Measurements from ENCODE around the gene POLDIP2. TPM values are rescaled to one million over a fixed set of nuclear protein-coding genes. Genes with fewer than 3 reads are reported as not detected.

Gene POLDIP2
- total and polyA plus RNA-seq, 2 donors (not counting 3 experiments of a cell fraction or from before 2014, with no cell fraction given) = 82.6 to 85.2 TPM

DNA sequence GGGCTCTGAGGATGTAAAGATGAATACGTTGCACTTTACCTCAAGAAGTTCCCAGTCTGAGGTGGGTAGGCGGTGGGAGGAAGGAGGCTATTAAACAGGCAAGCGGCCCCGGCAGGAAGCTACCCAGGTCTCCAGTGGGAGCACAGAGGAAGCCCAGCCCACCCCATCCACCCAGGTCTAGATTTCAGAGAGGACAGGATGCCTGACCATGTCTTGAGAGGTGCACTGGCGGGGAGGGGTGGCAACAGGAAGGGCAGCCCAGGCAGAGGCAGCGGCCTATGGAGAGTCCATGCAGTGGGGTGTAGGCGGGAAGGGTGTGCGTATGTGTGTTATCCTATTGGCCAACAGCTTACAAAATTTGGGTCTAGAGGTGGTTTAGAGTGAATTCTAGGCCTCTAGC, 28.1 kb upstream of the POLDIP2 start:
- Histone ChIP-seq H3K4me1 (ENCODE audit: control insufficient read depth, extremely low read depth, insufficient read depth, low read length) (peaks cover 12% of the 10 kb centered on the region), H3K27ac (ENCODE audit: insufficient read depth, low read depth, low read length) (no peak overlapping the region), H3K4me3 (replicated peaks in 1 of 3; ENCODE audit: insufficient read depth in 1 of 3, low read depth in 1 of 3, low read length in 3 of 3) (no peak overlapping the region), H3K79me2 (ENCODE audit: control insufficient read depth, insufficient read depth, low read length) (no peaks in the 10 kb centered on the region), H3K9ac (replicated peaks; ENCODE audit: extremely low read depth, insufficient read depth, low read length) (no peak overlapping the region), H3K4me2 (ENCODE audit: insufficient read depth, low read length) (no peak overlapping the region), H3K36me3 (ENCODE audit: control insufficient read depth in 2 of 2, extremely low read depth in 1 of 2, insufficient read depth in 2 of 2, low read length in 2 of 2) (peaks cover 0 to 2% of the 10 kb centered on the region in 2 experiments), H3K9me3 (replicated peaks; ENCODE audit: control insufficient read depth, insufficient read depth, low read length) (no peaks in the 10 kb centered on the region), H3K9me1 (replicated peaks; ENCODE audit: control insufficient read depth, extremely low read depth, insufficient read depth, low read length) (no peaks in the 10 kb centered on the region), H3K27me3 (ENCODE audit: control insufficient read depth in 2 of 2, insufficient read depth in 2 of 2, low read length in 2 of 2) (peaks cover 15 to 17% of the 10 kb centered on the region in 2 experiments), H2AFZ (ENCODE audit: low read depth, low read length) (no peak overlapping the region), H4K20me1 (replicated peaks; ENCODE audit: control insufficient read depth, extremely low read depth, insufficient read depth, low read length) (no peaks in the 10 kb centered on the region)
- intact Hi-C loops (cut with micrococcal nuclease) = no loop called here
- no peak for TF ChIP-seq EZH2 (IDR thresholded peaks at IDR 0.05; ENCODE audit: borderline replicate concordance, low read depth, low read length, severe bottlenecking)
- TF ChIP-seq MYC (IDR thresholded peaks at IDR 0.05; ENCODE audit: low read depth, low read length) = no peak
- TF ChIP-seq, protein P1, sequence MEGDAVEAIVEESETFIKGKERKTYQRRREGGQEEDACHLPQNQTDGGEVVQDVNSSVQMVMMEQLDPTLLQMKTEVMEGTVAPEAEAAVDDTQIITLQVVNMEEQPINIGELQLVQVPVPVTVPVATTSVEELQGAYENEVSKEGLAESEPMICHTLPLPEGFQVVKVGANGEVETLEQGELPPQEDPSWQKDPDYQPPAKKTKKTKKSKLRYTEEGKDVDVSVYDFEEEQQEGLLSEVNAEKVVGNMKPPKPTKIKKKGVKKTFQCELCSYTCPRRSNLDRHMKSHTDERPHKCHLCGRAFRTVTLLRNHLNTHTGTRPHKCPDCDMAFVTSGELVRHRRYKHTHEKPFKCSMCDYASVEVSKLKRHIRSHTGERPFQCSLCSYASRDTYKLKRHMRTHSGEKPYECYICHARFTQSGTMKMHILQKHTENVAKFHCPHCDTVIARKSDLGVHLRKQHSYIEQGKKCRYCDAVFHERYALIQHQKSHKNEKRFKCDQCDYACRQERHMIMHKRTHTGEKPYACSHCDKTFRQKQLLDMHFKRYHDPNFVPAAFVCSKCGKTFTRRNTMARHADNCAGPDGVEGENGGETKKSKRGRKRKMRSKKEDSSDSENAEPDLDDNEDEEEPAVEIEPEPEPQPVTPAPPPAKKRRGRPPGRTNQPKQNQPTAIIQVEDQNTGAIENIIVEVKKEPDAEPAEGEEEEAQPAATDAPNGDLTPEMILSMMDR (IDR thresholded peaks at IDR 0.05; ENCODE audit: extremely low read depth in 1 of 2, insufficient read depth in 1 of 2, low read depth in 1 of 2, low read length in 2 of 2) = no peak
- TF ChIP-seq POLR2AphosphoS5 (IDR thresholded peaks at IDR 0.05; ENCODE audit: insufficient read depth, low read depth, low read length) = no peak
- TF ChIP-seq MAX (IDR thresholded peaks at IDR 0.05; ENCODE audit: insufficient read depth, insufficient read length) = no peak
- TF ChIP-seq GATA2 (IDR thresholded peaks at IDR 0.05; ENCODE audit: insufficient read depth, insufficient read length, low read depth, low read length) = no peak
- TF ChIP-seq POLR2A (IDR thresholded peaks at IDR 0.05; ENCODE audit: low read depth, low read length) = no peak
- no peak for TF ChIP-seq JUN (IDR thresholded peaks at IDR 0.05; ENCODE audit: borderline replicate concordance, insufficient read depth, insufficient read length, low read depth)
- TF ChIP-seq FOS (IDR thresholded peaks at IDR 0.05; ENCODE audit: borderline replicate concordance, insufficient read depth, low read length) = no peak
- DNase-seq (ENCODE audit: low read depth, low spot score) = no peak
- CTCF ChIA-PET = interaction anchor here (1.2 to 2.7 kb wide), 2 partner anchors 31 to 52 kb away, joined by 4 to 11 read pairs; no protein-coding TSS in a partner anchor
- dilution Hi-C loops (cut with MboI; ENCODE audit: extremely low pct_ligation_motif_present, low sequenced_read_pairs) = no loop called here
- FAIRE-seq = no peak
- POLR2A ChIA-PET = no interaction called here
- no TSS peak for BruUV-seq (replicated peaks)

Measured in endothelial cell of umbilical vein (primary cell).